CD4-positive, alpha-beta T cell (primary cell): Measurements from ENCODE around the gene BTLA. TPM values are rescaled to one million over a fixed set of nuclear protein-coding genes. Genes with fewer than 3 reads are reported as not detected.
"Not testable (repeated sequence)": the region's sequence is repeated elsewhere in the genome, so short reads cannot be mapped to it uniquely, and the experiment has no call there.

Source experiments
- ATAC-seq: fragments of 200-7000 bp; cut with Tn5 transposase; one replicate; pipeline ENCODE4 v1.10.0; 2022; ENCODE audit warnings: mild to moderate bottlenecking; ENCODE audit not compliant: poor library complexity
- CTCF ChIA-PET: fragments of 350-600 bp; sonication (Branson Sonifier 250); formaldehyde crosslinking; loops from one replicate; lab custom pipeline; 2021; ENCODE audit warnings: antibody characterized with exemption, inconsistent platforms; lab: Charles Lee
- POLR2A ChIA-PET: fragments of 350-600 bp; sonication (Branson Sonifier 250); formaldehyde crosslinking; loops from one replicate; lab custom pipeline; 2021; ENCODE audit warnings: antibody characterized with exemption, inconsistent platforms; lab: Charles Lee
- DNase-seq, 14 experiments: peaks; one replicate each; pipeline ENCODE4 v3.0.0-alpha.2; 2013 to 2020; ENCODE audit warnings: mixed read lengths in 2 of 14
- H3K27ac ChIP-seq, 2 donors: one replicate each; pipeline versions ENCODE4 v1.5.1 to v1.7.0; 2013; ENCODE audit warnings: low read length in 2 of 2, low read depth in 1 of 2, mild to moderate bottlenecking in 1 of 2
- H3K27me3 ChIP-seq, 2 experiments: 1 replicate in 1 of 2; 2 replicates in 1 of 2; pipeline versions ENCODE4 v1.6.1 to v1.7.0; 2013; ENCODE audit warnings: low read length in 2 of 2, control low read depth in 1 of 2, mild to moderate bottlenecking in 1 of 2, moderate library complexity in 1 of 2; ENCODE audit not compliant: insufficient read depth in 2 of 2, control insufficient read depth in 1 of 2
- H3K36me3 ChIP-seq: one replicate; pipeline ENCODE4 v1.6.1; 2013; ENCODE audit warnings: low read length, control low read depth; ENCODE audit not compliant: insufficient read depth
- H3K4me1 ChIP-seq: one replicate; pipeline ENCODE4 v1.6.1; 2013; ENCODE audit warnings: low read length, control low read depth; ENCODE audit not compliant: insufficient read depth
- H3K4me3 ChIP-seq: one replicate; pipeline ENCODE4 v1.5.1; 2013; ENCODE audit warnings: mild to moderate bottlenecking, low read length, moderate library complexity
- H3K9me3 ChIP-seq, 2 experiments: 1 replicate in 1 of 2; 2 replicates in 1 of 2; pipeline versions ENCODE4 v1.6.1 to v1.7.0; 2013; ENCODE audit warnings: low read length in 2 of 2, mild to moderate bottlenecking in 2 of 2, control low read depth in 1 of 2, moderate library complexity in 1 of 2; ENCODE audit not compliant: control insufficient read depth in 1 of 2, insufficient read depth in 1 of 2
- H3K27ac Mint-ChIP-seq: one replicate; pipeline ENCODE4 v1.8.0; 2020; ENCODE audit warnings: mixed read lengths
- H3K27me3 Mint-ChIP-seq: one replicate; pipeline ENCODE4 v1.8.0; 2021; ENCODE audit warnings: mixed read lengths
- H3K36me3 Mint-ChIP-seq: one replicate; pipeline ENCODE4 v1.8.0; 2021; ENCODE audit warnings: low read depth, mixed read lengths
- H3K4me1 Mint-ChIP-seq: one replicate; pipeline ENCODE4 v1.8.0; 2021; ENCODE audit warnings: low read depth, mixed read lengths
- H3K4me3 Mint-ChIP-seq: one replicate; pipeline ENCODE4 v1.8.0; 2020; ENCODE audit warnings: mild to moderate bottlenecking, mixed read lengths
- H3K9me3 Mint-ChIP-seq: one replicate; pipeline ENCODE4 v1.8.0; 2020; ENCODE audit warnings: mixed read lengths
- intact Hi-C, 2 experiments: fragments of 100-400 bp; cut with DNase I in 1 of 2; cut with micrococcal nuclease in 1 of 2; formaldehyde crosslinking; loops; one replicate each; pipeline versions ENCODE4 v1.15.1 to v1.9.0; 2023 to 2025; cut with DNase I, micrococcal nuclease
- total RNA-seq, 174 experiments: library from RNA in 2 of 174; stranded (reverse) in 2 of 174; gene quantifications; one replicate each; pipeline ENCODE4 v1.2.3 and lab custom pipeline; 2021 to 2026
- TF ChIP-seq, protein P1 (sequence below): fragments of 200-600 bp; IDR thresholded peaks from one replicate; pipeline ENCODE4 v1.8.0; 2022; ENCODE audit warnings: antibody characterized with exemption, mild to moderate bottlenecking

BTLA gene
- total RNA-seq, 2 experiments from 2014 or later, result 8.5 to 9.6 TPM

DNA sequence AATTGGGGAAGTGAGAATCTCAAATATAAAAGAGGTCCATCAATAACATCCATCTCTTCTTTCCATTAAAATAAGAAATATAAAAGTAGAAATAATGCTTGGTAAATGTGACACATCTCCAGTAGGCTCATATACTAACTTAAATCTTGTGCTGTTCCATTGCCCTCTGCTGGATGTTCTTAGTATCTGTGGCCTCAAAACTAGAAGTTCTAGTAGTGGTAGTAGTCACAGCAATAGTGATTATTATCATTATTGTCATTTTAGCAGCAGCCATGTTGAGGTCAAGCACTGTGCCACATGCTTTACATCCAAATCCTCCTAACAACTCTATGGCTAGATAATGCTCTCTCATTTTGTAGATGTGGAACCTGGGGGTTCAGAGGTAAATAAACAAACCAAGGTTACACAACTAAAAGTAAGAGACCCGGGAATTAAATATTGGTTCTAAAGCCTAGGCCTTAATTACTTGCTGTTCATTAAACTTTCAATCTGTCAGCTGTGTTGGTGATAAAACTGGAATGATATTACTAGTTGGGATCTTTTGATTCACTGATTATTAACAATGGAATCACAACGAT, 20.2 kb upstream of the BTLA start:
- Mint-ChIP-seq H3K4me3 (no peak overlapping the region), H3K27ac (no peak overlapping the region), H3K36me3 (peaks cover 5% of the 10 kb centered on the region), H3K27me3 (no peaks in the 10 kb centered on the region), H3K4me1 (peaks cover 20% of the 10 kb centered on the region), H3K9me3 (no peaks in the 10 kb centered on the region)
- peak in 5 of 14 experiments; percentile 26 to 81 (median 75) for DNase-seq
- ATAC-seq, result peak; percentile 97
- CTCF ChIA-PET, result interaction anchor here (1.0 to 2.2 kb wide), 3 partner anchors 226 to 408 kb away, joined by 3 to 8 read pairs (median 6); no protein-coding TSS in a partner anchor
- TF ChIP-seq, protein P1, sequence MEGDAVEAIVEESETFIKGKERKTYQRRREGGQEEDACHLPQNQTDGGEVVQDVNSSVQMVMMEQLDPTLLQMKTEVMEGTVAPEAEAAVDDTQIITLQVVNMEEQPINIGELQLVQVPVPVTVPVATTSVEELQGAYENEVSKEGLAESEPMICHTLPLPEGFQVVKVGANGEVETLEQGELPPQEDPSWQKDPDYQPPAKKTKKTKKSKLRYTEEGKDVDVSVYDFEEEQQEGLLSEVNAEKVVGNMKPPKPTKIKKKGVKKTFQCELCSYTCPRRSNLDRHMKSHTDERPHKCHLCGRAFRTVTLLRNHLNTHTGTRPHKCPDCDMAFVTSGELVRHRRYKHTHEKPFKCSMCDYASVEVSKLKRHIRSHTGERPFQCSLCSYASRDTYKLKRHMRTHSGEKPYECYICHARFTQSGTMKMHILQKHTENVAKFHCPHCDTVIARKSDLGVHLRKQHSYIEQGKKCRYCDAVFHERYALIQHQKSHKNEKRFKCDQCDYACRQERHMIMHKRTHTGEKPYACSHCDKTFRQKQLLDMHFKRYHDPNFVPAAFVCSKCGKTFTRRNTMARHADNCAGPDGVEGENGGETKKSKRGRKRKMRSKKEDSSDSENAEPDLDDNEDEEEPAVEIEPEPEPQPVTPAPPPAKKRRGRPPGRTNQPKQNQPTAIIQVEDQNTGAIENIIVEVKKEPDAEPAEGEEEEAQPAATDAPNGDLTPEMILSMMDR, result peak; percentile 74
- Histone ChIP-seq H3K27me3 (no peaks in the 10 kb centered on the region), H3K36me3 (no peaks in the 10 kb centered on the region), H3K9me3 (no peaks in the 10 kb centered on the region), H3K27ac (no peak overlapping the region), H3K4me1 (no peaks in the 10 kb centered on the region), H3K4me3 (no peak overlapping the region)
- intact Hi-C loops, result loop anchor here (1.0 to 2.0 kb wide), 7 partner anchors 21 to 408 kb away; partner anchors contain the start of genes BTLA (in 1 of the 2) and SLC9C1 (in 1 of the 2)
- POLR2A ChIA-PET, result interaction anchor here (0.9 to 1.0 kb wide), 2 partner anchors 55 to 225 kb away, joined by 3 read pairs; partner anchors contain the start of gene SLC9C1

DNA sequence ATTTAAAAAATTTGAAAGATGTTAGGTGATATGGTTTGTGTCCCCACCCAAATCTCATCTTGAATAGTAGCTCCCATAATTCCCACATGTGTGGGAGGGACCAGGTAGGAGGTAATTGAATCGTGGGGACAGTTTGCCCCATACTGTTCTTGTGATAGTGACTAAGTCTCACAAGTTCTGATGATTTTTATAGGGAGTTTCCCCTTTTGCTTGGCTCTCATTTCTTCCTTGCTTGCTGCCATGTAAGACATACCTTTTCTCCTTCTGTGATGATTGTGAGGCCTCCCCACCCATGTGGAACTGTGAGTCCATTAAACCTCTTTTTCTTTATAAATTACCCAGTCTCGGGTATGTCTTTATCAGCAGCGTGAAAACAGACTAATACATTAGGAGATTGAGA, 19.7 kb upstream of the BTLA start:
- ATAC-seq, result peak; percentile 25
- H3K9me3 Mint-ChIP-seq, result not testable (repeated sequence)

DNA sequence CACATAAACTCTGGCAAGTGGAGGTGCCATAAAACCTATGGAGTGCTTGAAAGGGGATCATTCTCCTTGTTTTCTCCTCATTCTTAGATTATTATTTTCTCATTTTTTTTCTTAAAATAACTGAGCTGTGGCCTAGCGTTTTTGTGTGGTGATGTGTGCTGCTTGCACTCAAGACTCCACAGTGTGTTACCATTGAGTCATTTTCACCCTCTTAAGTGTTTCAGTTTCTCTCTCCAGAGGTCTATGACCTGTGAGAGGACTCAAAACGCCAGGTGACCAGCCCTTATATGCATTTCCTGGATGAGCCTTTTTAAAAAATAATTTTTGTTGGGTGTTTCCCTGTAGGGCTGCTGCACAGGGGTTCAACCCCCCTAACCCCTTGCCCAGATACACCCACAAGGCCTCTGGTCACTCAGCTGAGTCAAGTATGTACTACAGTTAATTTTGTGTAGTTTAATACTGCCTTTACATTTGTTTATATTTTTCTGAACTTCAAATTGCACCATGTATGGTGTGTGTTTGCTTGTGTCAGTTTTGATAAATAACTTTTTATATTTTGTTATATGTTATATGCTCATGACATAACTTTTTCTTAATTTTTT, 15.4 kb upstream of the BTLA start:
- TF ChIP-seq, protein P1, result no peak
- H3K4me3 ChIP-seq, result no peak overlapping the region
- H3K4me1 ChIP-seq, result no peaks in the 10 kb centered on the region
- intact Hi-C loops, result no loop called here
- CTCF ChIA-PET, result no interaction called here
- Mint-ChIP-seq H3K27me3 (no peaks in the 10 kb centered on the region), H3K36me3 (no peaks in the 10 kb centered on the region), H3K27ac (no peak overlapping the region), H3K4me3 (no peak overlapping the region), H3K9me3 (peaks cover 2% of the 10 kb centered on the region), H3K4me1 (peaks cover 20% of the 10 kb centered on the region)
- no peaks in the 10 kb centered on the region for H3K36me3 ChIP-seq
- POLR2A ChIA-PET, result no interaction called here
- no peak overlapping the region for H3K27ac ChIP-seq
- H3K27me3 ChIP-seq, result no peaks in the 10 kb centered on the region
- ATAC-seq (no peak), DNase-seq (peak in 1 of 14 experiments; percentile 47)
- H3K9me3 ChIP-seq, result peaks cover 0 to 5% of the 10 kb centered on the region in 2 experiments

More for the DNA sequence above, 19.7 kb upstream of the BTLA start:
- intact Hi-C loops, result loop anchor here (1.0 to 2.0 kb wide), 5 partner anchors 20 to 408 kb away; partner anchors contain the start of gene BTLA (in 1 of the 2)
- H3K4me3 ChIP-seq, H3K9me3 ChIP-seq, H3K27ac Mint-ChIP-seq, H3K36me3 ChIP-seq, H3K4me3 Mint-ChIP-seq, H3K27me3 ChIP-seq, H3K27me3 Mint-ChIP-seq, H3K27ac ChIP-seq, H3K4me1 ChIP-seq, H3K36me3 Mint-ChIP-seq: not testable (repeated sequence)
- DNase-seq, result peak in 2 of 14 experiments; percentile 27 to 43
- ChIA-PET POLR2A (interaction anchor here (0.9 to 1.1 kb wide), 3 partner anchors 20 to 225 kb away, joined by 3 to 4 read pairs (median 3); partner anchors contain the start of genes BTLA and SLC9C1), CTCF (interaction anchor here (1.1 to 2.2 kb wide), 3 partner anchors 380 to 407 kb away, joined by 4 to 6 read pairs (median 4); no protein-coding TSS in a partner anchor)
- H3K4me1 Mint-ChIP-seq, result peaks cover 20% of the 10 kb centered on the region
